Activated gamma-delta T cell treated with Interleukin-2 at 50 U/mL for 16 hours (primary cell): Measurements from ENCODE around the gene PPP1R37.

ENCODE experiments used
- DNase-seq: peaks from one replicate; pipeline ENCODE4 v3.0.0-alpha.2; 2020

Gene PPP1R37, protein sequence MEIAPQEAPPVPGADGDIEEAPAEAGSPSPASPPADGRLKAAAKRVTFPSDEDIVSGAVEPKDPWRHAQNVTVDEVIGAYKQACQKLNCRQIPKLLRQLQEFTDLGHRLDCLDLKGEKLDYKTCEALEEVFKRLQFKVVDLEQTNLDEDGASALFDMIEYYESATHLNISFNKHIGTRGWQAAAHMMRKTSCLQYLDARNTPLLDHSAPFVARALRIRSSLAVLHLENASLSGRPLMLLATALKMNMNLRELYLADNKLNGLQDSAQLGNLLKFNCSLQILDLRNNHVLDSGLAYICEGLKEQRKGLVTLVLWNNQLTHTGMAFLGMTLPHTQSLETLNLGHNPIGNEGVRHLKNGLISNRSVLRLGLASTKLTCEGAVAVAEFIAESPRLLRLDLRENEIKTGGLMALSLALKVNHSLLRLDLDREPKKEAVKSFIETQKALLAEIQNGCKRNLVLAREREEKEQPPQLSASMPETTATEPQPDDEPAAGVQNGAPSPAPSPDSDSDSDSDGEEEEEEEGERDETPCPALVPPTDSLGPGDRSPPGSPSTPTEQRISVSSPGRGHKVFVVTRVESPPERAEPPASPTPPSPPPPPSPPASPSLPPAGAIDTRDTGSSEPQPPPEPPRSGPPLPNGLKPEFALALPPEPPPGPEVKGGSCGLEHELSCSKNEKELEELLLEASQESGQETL

DNA sequence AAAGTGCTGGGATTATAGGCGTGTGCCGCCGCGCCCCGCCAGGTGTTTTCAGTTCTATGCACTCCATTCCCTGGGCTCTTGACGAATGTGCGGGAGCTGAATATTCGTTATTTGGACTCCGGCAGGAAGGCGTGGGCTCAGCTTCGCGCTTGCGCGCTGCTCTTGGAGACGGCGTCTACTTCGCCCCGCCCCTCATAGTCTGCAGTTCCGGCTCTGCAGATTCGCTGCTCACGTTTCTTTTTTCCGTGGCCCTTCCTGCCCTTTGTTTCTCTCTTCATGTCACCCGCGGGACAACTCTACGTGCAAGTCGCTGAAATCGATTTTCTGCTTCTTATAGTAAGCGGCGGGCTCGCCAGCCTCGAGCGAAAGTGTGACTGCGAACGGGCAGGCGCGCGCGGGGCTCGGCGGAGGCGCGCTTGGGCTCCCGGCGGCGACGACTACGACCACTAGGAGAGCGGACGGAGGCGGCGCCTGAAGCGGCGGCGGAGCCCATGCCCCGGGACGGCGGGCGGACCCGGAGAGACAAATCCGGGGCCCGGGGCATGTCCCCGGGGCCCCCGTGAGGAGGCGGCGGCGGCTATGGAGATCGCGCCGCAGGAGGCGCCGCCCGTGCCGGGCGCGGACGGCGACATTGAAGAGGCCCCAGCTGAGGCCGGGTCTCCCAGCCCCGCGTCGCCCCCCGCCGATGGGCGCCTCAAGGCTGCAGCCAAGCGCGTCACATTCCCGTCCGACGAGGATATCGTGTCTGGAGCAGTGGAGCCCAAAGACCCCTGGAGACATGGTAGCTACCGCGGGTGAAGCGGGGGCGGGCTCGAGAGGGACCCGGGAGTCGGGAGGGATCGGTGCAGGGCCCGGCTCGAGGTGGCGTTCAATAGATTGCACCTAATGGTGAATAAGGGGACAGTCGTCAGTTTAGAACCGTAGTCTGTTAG is at the start of gene PPP1R37:
PPP1R37 (plus strand) TSS at position 433 of the 932 bp plus-strand sequence; CDS start at position 580, 147 bp downstream.
- DNase-seq: peak; percentile 91

DNA sequence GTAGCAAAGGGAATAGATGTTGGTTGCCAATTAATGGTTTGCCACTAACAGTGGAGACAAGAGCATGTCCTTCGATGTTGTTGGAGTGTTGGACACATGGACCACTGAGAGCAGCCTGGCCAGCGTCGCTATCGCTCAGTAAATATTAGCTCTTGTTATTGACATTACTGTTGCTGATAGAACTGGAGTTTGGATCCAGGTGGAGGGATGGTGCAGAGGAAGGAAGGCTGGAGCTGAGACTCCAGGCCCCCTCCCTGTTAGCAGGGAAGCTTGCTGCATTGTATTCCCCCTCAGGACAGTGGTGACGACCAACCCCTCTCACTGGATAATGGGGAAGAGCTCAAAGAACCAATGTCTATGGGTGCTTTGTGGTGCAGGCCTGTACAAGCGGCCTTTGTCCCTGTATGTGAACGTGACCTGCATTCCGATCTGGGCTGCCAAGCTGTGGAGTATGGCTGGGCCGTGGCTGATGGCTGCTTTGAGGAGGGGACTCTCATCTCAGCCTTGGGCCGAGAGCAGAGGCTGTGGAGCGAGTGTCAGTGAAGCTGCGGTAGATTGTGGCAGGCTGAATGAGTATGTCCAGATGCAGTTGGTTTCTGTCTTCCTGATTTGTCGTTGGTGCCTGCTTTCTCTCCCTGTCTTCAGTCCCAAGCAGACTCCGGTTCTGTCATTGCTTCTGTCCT is 47.2 kb upstream of the PPP1R37 start:
- DNase-seq: no peak

DNA sequence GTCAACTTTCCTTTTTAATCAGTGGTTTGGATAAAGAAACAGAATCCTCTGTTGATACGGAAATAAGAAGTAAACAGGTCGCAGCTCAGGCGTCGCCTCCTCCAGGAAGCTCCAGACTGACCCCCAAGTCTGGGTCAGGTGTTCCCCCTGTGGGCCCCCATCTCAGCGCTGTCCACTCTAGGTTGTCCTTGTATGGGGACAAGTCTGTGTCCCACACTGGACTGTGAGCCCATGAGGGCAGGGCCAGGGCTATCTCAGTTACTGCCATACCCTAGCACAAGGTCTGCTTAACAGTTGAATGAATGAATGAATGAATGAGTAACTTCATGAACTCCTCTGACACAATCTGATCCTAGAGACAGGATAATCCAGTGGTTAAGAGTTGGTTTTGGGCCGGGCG is 46.6 kb upstream of the PPP1R37 start:
- DNase-seq: no peak

DNA sequence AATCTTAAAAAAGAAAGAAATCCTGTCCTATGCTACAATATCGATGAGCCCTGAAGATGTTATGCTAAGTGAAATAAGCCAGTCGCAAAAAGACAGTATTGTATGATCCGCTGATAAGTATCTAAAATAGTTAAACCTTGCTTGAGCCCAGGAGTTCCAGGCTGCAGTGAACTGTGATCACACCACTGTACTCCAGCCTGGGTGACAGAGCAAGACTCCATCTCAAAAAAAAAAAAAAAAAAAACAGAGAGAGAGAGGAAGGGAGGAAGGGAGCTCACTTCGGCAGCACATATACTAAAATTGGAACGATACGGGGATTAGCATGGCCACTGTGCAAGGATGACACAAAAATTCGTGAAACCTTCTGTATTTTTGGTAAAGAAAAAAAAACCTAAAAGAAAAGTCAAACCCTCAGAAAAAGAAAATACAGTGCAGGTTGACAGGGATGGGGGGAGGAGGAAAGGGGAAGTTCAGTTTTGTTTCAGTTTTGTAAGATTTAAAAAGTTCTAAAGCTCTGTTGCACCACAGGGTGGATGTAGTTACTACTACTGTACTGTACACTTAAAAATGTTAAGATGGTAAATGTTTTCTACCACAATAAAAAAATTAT is 45.7 kb upstream of the PPP1R37 start:
- no peak for DNase-seq

DNA sequence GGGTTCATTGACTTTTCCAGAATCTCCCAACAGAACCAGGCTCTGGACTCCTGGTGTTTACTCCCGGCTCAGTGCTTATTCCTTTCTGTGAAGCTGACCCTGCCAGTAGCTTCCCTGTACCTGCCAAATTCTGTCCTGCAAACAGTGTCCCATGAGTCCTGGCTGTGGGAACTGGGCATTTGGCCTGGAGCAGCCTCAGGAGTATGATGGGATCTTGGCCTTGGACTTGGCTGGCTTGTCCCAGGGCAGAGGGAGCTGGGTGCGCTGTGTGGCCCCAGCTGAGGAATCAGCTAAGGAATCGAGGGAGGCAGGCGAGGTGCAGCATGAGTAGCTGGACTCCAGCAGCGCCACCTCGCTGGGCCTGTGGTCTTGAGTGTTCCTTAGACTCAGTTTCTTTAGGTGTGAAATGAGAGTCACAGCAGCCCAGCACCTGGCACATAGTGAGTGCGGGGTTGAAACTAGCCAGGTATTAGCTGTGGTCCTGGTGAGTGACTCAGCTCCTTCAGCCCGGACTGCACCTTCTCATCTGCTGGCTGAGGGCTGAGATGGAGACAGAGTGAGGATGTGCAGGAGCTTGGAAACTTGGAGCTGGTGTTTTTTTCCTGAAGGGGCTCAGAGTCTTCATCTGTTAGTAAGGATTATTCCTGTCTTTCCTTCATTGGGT is 43.8 kb upstream of the PPP1R37 start:
- no peak for DNase-seq

DNA sequence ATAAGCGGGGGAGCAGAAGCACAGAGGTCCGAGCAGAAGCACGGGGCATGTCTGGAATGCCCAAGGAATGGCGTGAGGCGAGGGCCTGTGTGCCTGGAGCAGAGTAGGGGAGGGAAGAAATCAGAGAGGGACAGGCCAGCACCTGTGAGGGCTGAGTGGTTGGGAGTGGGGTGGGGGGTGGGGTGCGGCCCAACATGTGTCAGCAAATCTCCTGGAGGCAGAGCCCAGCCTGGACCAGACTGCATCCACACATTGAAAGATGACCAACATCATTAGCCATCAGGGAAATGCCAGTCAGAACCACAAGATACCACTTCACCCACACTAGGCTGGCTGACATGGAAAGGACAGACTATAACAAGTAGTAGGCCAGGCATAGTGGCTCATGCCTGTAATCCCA is 42.9 kb upstream of the PPP1R37 start:
- DNase-seq: no peak

DNA sequence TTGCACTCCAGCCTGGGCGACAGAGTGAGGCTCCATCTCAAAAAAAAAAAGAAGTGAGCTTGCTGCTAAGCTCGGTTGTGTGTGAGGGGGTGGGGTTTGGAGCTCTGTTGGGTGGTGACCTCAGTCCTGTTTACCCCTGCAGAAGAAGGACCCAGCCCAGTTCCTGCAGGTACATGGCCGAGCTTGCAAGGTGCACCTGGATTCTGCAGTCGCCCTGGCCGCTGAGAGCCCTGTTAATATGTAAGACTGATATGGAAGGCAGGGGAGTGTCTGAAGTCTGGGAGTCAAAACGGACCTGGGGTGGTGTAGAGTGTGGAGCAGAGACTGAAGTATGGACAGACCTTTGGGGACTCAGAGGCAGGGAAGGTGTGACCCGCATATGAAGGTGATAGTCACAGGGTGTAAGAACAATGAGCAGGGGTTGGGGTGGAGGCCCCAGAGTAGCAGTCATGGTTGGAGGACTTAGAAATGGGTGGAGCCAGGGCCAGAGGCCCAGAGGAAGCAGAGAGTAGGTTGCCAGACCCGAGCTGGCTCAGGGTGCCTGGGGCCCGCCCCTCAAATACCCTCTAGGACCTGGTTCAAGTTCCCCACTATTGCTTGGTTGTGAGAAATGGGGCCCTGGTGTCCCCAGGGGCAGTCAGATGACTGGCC is 40.9 kb upstream of the PPP1R37 start:
- no peak for DNase-seq

DNA sequence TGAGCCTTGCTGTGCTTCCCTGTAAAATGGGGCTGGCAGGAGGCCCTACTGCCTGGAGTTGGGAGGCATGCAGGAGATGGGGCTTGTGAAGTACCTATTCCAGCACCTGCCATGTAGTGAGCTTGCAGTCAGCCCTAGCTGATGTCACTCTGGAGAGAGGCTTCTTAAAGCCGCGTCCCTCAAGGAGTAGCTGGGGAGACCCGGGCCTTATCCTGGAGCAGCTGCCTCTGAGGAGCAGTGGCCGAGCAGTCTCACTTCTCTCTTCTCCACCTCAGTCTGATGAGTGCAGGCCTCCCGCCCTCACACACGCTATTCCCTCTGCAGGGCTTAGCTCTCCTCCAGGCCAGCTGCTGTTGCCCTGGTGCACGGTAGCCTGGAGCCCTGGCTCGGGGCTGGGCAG is 36.1 kb upstream of the PPP1R37 start:
- DNase-seq: no peak

DNA sequence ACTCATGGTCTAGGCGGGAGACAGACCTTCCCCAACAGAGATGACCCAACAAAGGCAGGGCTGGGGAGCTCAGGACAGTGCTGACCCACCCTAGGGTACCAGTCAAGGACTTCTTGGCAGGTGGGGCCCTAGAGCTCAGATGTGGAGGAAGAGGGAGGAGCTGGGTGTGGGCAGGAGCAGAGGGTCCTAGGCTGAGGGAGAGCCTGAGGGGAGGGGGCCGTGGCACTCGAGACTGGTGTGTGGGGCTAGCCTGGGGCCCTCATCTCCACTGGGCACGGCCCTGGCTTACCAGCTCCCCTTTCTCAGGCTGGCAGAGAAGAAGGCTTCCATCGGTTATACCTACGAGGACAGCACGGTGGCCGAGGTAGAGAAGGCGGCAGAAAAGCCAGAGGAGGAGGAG is 35.5 kb upstream of the PPP1R37 start:
- no peak for DNase-seq

DNA sequence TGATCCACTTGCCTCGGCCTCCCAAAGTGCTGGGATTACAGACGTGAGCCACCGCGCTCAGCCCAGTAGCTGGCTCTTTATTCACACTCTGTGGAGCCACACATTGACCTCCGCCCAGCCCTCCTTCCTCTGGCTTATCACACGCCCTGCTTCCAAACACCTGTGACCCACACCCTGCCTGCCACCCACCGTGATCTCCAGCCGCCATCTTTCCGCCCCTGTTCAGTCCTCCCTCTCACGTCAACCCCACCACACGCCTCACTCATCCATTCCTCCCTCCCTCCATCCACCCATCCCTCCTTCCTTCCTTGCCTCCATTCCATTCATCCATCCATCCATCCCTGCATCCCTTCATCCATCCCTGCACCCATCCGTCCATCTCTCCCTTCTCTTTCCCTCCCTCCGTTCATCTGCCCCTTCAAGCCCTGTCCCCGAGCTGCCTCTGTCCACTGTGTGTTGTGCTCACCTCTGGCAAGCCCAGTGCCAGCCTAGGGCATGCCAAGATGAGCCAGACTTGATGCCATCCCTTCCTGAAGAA is 34.3 kb upstream of the PPP1R37 start:
- no peak for DNase-seq

DNA sequence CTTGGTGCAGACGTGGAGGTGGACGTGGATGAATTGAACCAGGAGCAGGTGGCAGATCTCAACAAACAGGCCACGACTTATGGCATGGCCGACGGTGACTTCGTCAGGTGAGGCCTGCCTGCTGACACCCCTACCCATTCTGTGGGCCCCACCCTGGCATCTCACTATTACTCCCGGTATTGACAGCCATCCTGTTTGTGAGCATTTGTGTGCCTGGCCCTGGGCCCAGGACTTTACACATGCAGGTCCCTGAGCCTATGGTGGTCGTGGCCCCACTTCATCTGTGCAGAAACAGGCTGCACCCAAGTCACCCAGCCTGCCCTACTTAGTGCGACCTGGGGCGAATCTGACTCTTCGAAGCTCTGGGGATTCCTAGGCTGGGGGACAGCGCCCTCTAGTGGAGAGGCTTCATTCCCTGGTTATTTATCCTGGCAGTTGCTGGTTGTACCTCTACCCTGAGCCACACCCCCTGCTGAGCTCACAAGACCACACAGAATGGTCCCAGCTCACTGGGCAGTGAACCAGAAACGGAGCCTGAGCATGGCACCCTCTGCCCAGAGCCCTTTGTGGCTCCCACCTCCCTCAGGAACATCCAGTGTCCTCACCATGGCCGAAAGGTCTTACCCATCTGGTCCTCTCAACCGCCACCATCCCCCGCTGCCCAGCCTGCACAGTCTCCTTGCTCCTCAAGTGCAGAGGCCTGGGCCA is 33.6 kb upstream of the PPP1R37 start:
- peak; percentile 86 for DNase-seq

DNA sequence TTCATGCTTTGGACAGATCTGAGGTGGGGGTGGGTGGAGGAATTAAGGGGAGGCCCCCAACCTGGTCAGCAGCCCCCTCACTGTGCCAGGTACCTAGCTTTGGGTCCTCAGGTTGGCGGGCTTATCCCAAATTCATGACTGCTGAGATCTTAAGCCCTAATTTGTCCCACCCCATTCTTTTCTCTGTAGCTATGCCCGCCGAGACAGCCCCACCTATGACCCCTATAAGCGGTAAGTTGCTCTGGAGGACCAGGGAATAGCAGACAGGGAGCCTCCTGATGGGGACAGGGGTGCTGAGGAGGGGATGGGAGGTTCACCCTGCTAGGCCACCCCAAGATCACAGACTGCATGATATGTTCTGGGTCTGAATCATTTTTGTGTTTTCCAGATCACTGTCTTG is 31.0 kb upstream of the PPP1R37 start:
- DNase-seq: no peak

DNA sequence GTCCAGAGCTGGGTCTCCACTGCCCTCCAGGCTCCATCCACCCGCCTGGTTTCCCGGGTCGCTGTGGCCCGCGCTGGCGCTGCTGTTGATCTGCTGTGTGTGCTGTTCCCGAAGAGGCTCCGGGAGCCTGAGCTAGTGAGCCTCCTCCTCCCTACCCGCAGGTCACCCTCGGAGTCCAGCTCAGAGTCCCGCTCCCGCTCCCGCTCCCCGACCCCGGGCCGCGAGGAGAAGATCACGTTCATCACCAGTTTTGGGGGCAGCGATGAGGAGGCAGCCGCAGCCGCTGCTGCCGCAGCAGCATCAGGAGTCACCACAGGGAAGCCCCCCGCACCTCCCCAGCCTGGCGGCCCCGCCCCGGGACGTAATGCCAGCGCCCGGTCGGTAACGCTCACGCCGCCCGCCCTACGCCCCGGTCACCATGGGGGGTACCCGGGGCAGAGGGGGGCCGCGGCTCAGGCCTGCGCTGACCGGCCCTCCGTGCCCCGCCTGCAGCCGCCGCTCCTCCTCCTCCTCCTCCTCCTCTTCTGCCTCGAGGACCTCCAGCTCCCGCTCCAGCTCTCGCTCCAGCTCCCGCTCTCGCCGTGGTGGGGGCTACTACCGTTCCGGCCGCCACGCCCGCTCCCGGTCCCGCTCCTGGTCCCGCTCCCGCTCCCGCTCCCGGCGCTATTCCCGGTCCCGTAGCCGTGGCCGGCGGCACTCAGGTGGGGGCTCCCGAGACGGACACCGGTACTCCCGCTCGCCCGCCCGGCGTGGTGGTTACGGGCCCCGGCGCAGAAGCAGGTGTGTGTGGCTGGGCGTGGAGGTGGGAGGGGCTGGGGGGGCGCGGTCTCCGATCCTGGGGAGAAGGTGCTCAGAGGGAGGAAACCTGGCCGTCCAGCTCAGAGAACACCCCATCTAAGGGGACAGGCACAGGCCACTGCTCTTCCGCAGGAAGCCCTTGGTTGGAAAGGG is 28.9 kb upstream of the PPP1R37 start:
- no peak for DNase-seq

DNA sequence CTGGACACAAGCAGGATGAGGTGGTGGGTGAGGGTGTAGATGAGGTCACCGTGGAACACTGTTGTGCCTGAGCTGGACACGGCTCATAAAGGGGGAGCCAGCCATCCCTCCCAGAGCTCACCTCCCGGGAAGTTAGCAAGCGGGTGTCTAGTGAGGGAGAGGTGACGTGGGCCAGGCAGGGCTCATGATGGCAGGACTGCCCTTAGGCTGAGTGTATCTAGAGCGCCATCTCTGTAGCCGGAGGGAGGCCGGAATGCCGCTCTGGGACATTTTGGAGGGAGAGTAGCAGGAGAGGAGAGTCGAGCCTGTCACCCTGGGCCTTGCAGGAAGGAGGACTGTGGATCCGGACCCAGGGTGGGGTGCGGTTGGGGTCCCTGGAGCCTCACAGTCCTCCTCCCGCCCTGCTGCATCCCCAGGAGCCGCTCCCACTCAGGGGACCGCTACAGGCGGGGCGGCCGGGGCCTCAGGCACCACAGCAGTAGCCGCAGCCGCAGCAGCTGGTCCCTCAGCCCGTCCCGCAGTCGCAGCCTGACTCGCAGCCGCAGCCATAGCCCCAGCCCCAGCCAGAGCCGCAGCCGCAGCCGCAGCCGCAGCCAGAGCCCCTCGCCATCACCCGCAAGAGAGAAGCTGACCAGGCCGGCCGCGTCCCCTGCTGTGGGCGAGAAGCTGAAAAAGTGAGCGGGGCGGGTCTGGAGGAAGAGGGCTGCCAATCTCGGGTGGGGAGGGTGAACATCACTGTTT is 25.9 kb upstream of the PPP1R37 start:
- no peak for DNase-seq

DNA sequence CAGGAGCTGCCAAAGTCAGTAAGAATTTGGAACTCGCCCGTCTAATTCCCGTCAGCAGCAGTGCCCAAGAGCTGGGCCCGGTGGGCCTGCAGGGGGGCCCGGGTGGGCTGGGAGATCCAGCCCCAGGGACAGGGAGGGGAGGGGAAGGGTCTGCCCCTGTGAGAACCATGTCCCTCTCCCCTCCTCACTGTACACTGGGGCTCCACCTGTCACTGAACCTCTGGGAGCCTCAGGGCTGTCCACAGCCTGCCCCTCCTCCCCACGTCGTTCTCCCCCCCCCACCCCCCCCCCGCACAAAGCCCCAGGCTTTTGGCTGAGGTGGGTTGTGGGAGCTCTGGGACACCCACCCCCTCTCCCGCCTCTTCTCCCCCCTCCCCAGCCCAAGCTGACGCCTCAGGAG is 24.9 kb upstream of the PPP1R37 start:
- DNase-seq: no peak

DNA sequence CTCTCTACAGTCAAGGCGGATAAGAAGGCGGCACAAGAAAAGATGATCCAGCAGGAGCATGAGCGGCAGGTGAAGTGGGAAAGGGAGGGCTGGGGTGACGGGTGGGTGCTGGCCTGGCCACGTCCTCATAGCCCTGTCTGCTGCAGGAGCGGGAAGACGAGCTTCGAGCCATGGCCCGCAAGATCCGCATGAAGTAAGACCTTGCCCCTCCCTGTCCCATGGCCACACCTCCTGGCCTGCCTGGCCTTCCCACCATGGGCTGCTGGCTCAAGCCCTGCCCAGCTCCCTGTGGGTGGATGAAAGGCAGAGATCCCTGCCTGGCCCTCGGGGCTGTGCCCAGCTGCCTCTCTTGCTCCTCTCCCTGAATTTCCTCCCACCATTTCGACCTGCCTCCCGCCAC is 23.9 kb upstream of the PPP1R37 start:
- DNase-seq: no peak

DNA sequence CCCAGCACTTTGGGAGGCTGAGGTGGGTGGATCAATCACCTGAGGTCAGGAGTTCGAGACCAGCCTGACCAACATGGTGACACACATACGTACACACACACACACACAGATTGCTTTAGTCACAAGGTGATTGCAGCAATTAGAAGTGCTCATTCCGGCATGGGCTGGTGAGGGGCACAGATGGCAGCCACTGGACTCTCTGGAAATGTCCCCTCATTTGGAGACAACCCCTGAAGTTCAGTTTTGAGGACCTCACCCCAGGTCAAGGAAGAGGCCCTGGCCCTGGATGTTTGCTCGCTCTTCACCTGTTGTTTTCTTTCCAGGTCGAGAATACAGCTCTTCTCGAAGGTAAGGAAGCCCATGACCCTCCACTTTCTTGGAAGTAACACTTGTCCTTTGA is 22.8 kb upstream of the PPP1R37 start:
- no peak for DNase-seq

DNA sequence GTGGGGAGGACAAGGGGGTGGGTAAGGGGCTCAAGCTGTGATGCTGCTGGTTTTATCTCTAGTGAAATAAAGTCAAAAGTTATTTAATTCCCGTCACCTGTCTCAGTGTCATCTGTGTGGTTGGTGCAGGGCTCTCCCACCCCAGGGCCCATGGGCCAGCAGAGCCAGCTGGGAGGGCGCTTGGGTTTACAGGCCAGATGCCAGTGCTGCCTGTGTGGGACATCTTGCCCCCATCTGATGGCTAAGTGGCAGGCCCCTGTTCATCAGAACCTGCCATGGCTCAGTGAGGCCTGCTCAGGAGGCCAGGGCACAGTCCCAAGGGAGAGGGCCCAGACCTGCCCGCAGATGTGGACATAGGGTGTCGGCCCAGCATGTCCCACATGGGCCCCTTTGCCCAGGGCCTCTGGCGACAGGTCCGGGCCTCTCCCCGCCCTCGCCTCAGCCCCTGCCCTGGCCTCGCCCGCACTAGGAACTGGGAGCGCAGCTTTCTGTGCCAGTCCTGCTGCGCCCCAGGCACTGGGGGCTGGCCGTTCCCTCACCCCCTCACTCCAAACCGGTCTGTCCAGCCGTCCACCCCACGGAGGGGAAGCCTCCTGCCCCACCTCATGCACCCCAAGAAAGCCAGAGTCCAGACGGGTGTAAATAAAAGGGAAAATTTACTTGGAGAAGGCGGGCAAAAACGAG is 22.0 kb upstream of the PPP1R37 start:
- no peak for DNase-seq
